H1 (cell line): ENCODE data around the gene RNASE2. TPM values are rescaled to one million over a fixed set of nuclear protein-coding genes. Genes with fewer than 3 reads are reported as not detected.
A peak's percentile ranks its signal among the peaks of the same experiment; 100 is the strongest.

ENCODE experiments used
- CTCF ChIA-PET: fragments of 300-600 bp; sonication (Branson Sonifier 250); formaldehyde crosslinking; loops from one replicate; lab custom pipeline; 2021; ENCODE audit not compliant: partially characterized antibody; lab: Charles Lee
- POLR2A ChIA-PET: fragments of 300-600 bp; sonication (Branson Sonifier 250); formaldehyde crosslinking; loops from one replicate; lab custom pipeline; 2021; ENCODE audit warnings: inconsistent platforms; ENCODE audit not compliant: partially characterized antibody; lab: Charles Lee
- DNase-seq, 2 experiments: peaks; one replicate each; pipeline versions ENCODE4 v3.0.0 to v3.0.0-alpha.2; 2010 to 2022; ENCODE audit warnings: low spot score in 2 of 2, low read depth in 1 of 2, mixed read lengths in 1 of 2
- FAIRE-seq: peaks from 2 replicates; lab custom pipeline; 2011; peaks lifted over from hg19 to GRCh38; lab: Jason Lieb, UNC
- H2AFZ ChIP-seq: 2 replicates; pipeline ENCODE4 v1.8.1; 2012; ENCODE audit warnings: low read length, inconsistent platforms
- H2AK5ac ChIP-seq: 2 replicates; pipeline ENCODE4 v1.6.1; 2013; ENCODE audit warnings: low read depth, low read length
- H2BK120ac ChIP-seq: replicated peaks from 2 replicates; pipeline ENCODE3; 2013; ENCODE audit warnings: low read depth, low read length, inconsistent platforms
- H2BK12ac ChIP-seq: 2 replicates; pipeline ENCODE4 v1.6.1; 2013; ENCODE audit warnings: low read depth, low read length
- H2BK15ac ChIP-seq: 2 replicates; pipeline ENCODE4 v1.6.1; 2013; ENCODE audit warnings: low read length
- H2BK20ac ChIP-seq: 2 replicates; pipeline ENCODE4 v1.6.1; 2013; ENCODE audit warnings: low read length
- H2BK5ac ChIP-seq: 2 replicates; pipeline ENCODE4 v1.6.1; 2013; ENCODE audit warnings: low read depth, low read length
- H3K14ac ChIP-seq: 2 replicates; pipeline ENCODE4 v1.6.1; 2013; ENCODE audit warnings: inconsistent platforms; ENCODE audit not compliant: insufficient read length
- H3K18ac ChIP-seq: 2 replicates; pipeline ENCODE4 v1.6.1; 2013; ENCODE audit warnings: low read length; ENCODE audit errors: extremely low read depth
- H3K23ac ChIP-seq: 2 replicates; pipeline ENCODE4 v1.6.1; 2013; ENCODE audit warnings: inconsistent platforms; ENCODE audit not compliant: insufficient read length
- H3K23me2 ChIP-seq: 2 replicates; pipeline ENCODE4 v1.6.1; 2013; ENCODE audit warnings: low read depth, low read length
- H3K27ac ChIP-seq: 2 replicates; pipeline ENCODE4 v1.6.1; 2011; ENCODE audit warnings: low read depth, low read length, inconsistent platforms
- H3K27me3 ChIP-seq, 4 experiments: replicated peaks in 1 of 4; 1 replicate in 1 of 4; 2 replicates in 3 of 4; pipeline versions ENCODE4 v1.6.1 to v1.8.1; 2011 to 2013; ENCODE audit warnings: low read length in 3 of 4, mild to moderate bottlenecking in 3 of 4, inconsistent platforms in 2 of 4, mixed read lengths in 2 of 4, moderate library complexity in 1 of 4; ENCODE audit not compliant: control insufficient read depth in 3 of 4, insufficient read depth in 3 of 4; ENCODE audit errors: extremely low read depth in 1 of 4
- H3K36me3 ChIP-seq, 4 experiments: 2 replicates each; pipeline versions ENCODE4 v1.6.1 to v1.8.1; 2011 to 2013; ENCODE audit warnings: mild to moderate bottlenecking in 4 of 4, low read length in 3 of 4, moderate library complexity in 2 of 4, control low read depth in 1 of 4, inconsistent platforms in 1 of 4; ENCODE audit not compliant: insufficient read depth in 4 of 4, control insufficient read depth in 2 of 4
- H3K4ac ChIP-seq: replicated peaks from 2 replicates; pipeline ENCODE3; 2013; ENCODE audit warnings: low read length, low read depth, mixed read lengths, inconsistent platforms; ENCODE audit not compliant: insufficient read length
- H3K4me1 ChIP-seq, 4 experiments: replicated peaks in 1 of 4; 1 replicate in 1 of 4; 2 replicates in 3 of 4; pipeline versions ENCODE4 v1.6.1 to v1.8.1; 2011 to 2013; ENCODE audit warnings: low read length in 3 of 4, inconsistent platforms in 2 of 4, mixed read lengths in 1 of 4; ENCODE audit not compliant: insufficient read depth in 4 of 4, control insufficient read depth in 3 of 4
- H3K4me2 ChIP-seq, 2 experiments: 2 replicates each; pipeline versions ENCODE4 v1.6.1 to v1.8.1; 2011 to 2013; ENCODE audit warnings: low read depth in 2 of 2, low read length in 2 of 2, control low read depth in 1 of 2, inconsistent platforms in 1 of 2, mild to moderate bottlenecking in 1 of 2; ENCODE audit not compliant: insufficient read depth in 1 of 2
- H3K4me3 ChIP-seq, 4 experiments: fragments of 200-600, 300-600 bp in 1 of 4; sonication (generic), shearing (Covaris generic), sonication (Bioruptor Twin) in 1 of 4; 2 replicates each; pipeline versions ENCODE4 v1.5.1 to v1.8.1; 2011 to 2016; ENCODE audit warnings: low read length in 4 of 4, low read depth in 3 of 4, control low read depth in 2 of 4, inconsistent platforms in 2 of 4, mild to moderate bottlenecking in 2 of 4, mixed read lengths in 1 of 4, moderate library complexity in 1 of 4; ENCODE audit not compliant: insufficient read depth in 2 of 4; ENCODE audit errors: extremely low read depth in 1 of 4
- H3K56ac ChIP-seq: replicated peaks from 2 replicates; pipeline ENCODE3; 2013; ENCODE audit warnings: low read depth, mild to moderate bottlenecking, mixed read lengths, low read length, inconsistent platforms; ENCODE audit not compliant: insufficient read length
- H3K79me1 ChIP-seq: 2 replicates; pipeline ENCODE4 v1.6.1; 2013; ENCODE audit warnings: low read depth, low read length, control low read depth
- H3K79me2 ChIP-seq, 2 experiments: 2 replicates each; pipeline versions ENCODE4 v1.6.1 to v1.8.1; 2012 to 2013; ENCODE audit warnings: low read length in 2 of 2, mild to moderate bottlenecking in 2 of 2, inconsistent platforms in 1 of 2; ENCODE audit not compliant: insufficient read depth in 2 of 2, control insufficient read depth in 1 of 2
- H3K9ac ChIP-seq, 4 experiments: replicated peaks in 1 of 4; 1 replicate in 1 of 4; 2 replicates in 3 of 4; pipeline versions ENCODE4 v1.6.1 to v1.8.1; 2011 to 2013; ENCODE audit warnings: low read depth in 3 of 4, low read length in 3 of 4, control low read depth in 2 of 4, mild to moderate bottlenecking in 2 of 4, moderate library complexity in 2 of 4, inconsistent platforms in 1 of 4; ENCODE audit errors: extremely low read depth in 1 of 4
- H3K9me3 ChIP-seq, 2 experiments: 2 replicates each; pipeline versions ENCODE4 v1.6.1 to v1.8.1; 2012 to 2013; ENCODE audit warnings: mild to moderate bottlenecking in 2 of 2, moderate library complexity in 2 of 2, control low read depth in 1 of 2, inconsistent platforms in 1 of 2, low read depth in 1 of 2, low read length in 1 of 2, mixed read lengths in 1 of 2; ENCODE audit not compliant: insufficient read depth in 2 of 2
- H4K20me1 ChIP-seq, 2 experiments: replicated peaks in 1 of 2; 2 replicates each; pipeline versions ENCODE3 to v1.8.1; 2011 to 2013; ENCODE audit warnings: inconsistent platforms in 2 of 2, low read length in 2 of 2, mild to moderate bottlenecking in 1 of 2; ENCODE audit not compliant: insufficient read depth in 2 of 2, control insufficient read depth in 1 of 2
- H4K5ac ChIP-seq: 2 replicates; pipeline ENCODE4 v1.6.1; 2013; ENCODE audit warnings: low read length, low read depth, mixed read lengths, inconsistent platforms; ENCODE audit not compliant: insufficient read length
- H4K8ac ChIP-seq: 2 replicates; pipeline ENCODE4 v1.8.0; 2013; ENCODE audit warnings: mild to moderate bottlenecking, moderate library complexity, low read length, inconsistent platforms; ENCODE audit not compliant: insufficient read depth; ENCODE audit errors: extremely low read depth
- H4K91ac ChIP-seq: replicated peaks from 2 replicates; pipeline ENCODE3; 2013; ENCODE audit warnings: low read length, mixed read lengths, inconsistent platforms; ENCODE audit not compliant: insufficient read length
- ASH2L ChIP-seq: fragments of 200-600, 300-600 bp; sonication (generic); IDR thresholded peaks from one replicate; pipeline ENCODE4 v1.7.1; 2017; ENCODE audit warnings: low read length
- CBX5 ChIP-seq: fragments of 300-800, 300-1000 bp; sonication (generic); IDR thresholded peaks from 2 replicates; pipeline ENCODE4 v1.7.1; 2016; ENCODE audit warnings: antibody characterized with exemption, low read length, low read depth
- CBX8 ChIP-seq: fragments of 300-800, 300-1000 bp; sonication (generic); IDR thresholded peaks from 2 replicates; pipeline ENCODE4 v1.7.1; 2016; ENCODE audit warnings: low read depth, low read length, borderline replicate concordance
- CEBPB ChIP-seq: IDR thresholded peaks from 2 replicates; pipeline ENCODE4 v1.6.1; 2012; ENCODE audit warnings: low read depth, low read length
- CHD2 ChIP-seq: IDR thresholded peaks from 2 replicates; pipeline ENCODE4 v1.6.1; 2012; ENCODE audit warnings: low read length, improper control_type of control experiment
- EP300 ChIP-seq, 2 experiments: IDR thresholded peaks; 1 replicate in 1 of 2; 2 replicates in 1 of 2; pipeline ENCODE4 v1.6.1; 2011 to 2012; ENCODE audit warnings: low read depth in 2 of 2, low read length in 2 of 2, mild to moderate bottlenecking in 2 of 2, borderline replicate concordance in 1 of 2, inconsistent platforms in 1 of 2, moderate library complexity in 1 of 2
- HDAC6 ChIP-seq: IDR thresholded peaks from one replicate; pipeline ENCODE4 v1.7.1; 2012; ENCODE audit warnings: low read depth, mild to moderate bottlenecking, inconsistent platforms, low read length, moderate library complexity
- JUN ChIP-seq: IDR thresholded peaks from 2 replicates; pipeline ENCODE4 v1.6.1; 2011; ENCODE audit warnings: low read depth, mild to moderate bottlenecking, improper control_type of control experiment, low read length
- JUND ChIP-seq: IDR thresholded peaks from 2 replicates; pipeline ENCODE4 v1.6.1; 2011; ENCODE audit warnings: mild to moderate bottlenecking, improper control_type of control experiment, low read length
- PHF8 ChIP-seq: fragments of 200-600 bp; sonication (generic); conservative IDR thresholded peaks from 2 replicates; pipeline ENCODE4 v1.7.1; 2012; ENCODE audit warnings: low read depth, mild to moderate bottlenecking, inconsistent platforms, low read length, moderate library complexity
- RFX5 ChIP-seq: IDR thresholded peaks from 2 replicates; pipeline ENCODE4 v1.6.1; 2011; ENCODE audit warnings: low read depth, low read length, improper control_type of control experiment, borderline replicate concordance
- SIN3A ChIP-seq, 2 experiments: IDR thresholded peaks in 1 of 2; conservative IDR thresholded peaks in 1 of 2; 2 replicates each; pipeline ENCODE4 v1.6.1; 2011 to 2012; ENCODE audit warnings: low read length in 2 of 2, improper control_type of control experiment in 1 of 2, low read depth in 1 of 2, mild to moderate bottlenecking in 1 of 2
- TCF12 ChIP-seq: IDR thresholded peaks from 2 replicates; pipeline ENCODE4 v1.6.1; 2011; ENCODE audit warnings: low read depth, mild to moderate bottlenecking, low read length
- WGBS, 2 experiments: shearing (Covaris generic) in 1 of 2; methylation state at CpG; one replicate each; pipeline versions ENCODE4 v1.1.6 to v1.1.7; 2013 to 2015; ENCODE audit warnings: low lambda C conversion rate in 2 of 2, mixed read lengths in 2 of 2, inconsistent platforms in 1 of 2, low coverage in 1 of 2, missing lambda C conversion rate in 1 of 2; ENCODE audit not compliant: insufficient replicate concordance in 2 of 2, insufficient coverage in 1 of 2, insufficient read length in 1 of 2; ENCODE audit errors: extremely low coverage in 1 of 2, missing lambda C conversion rate in 1 of 2; 5-methylcytosine and 5-hydroxymethylcytosine counted together
- polyA plus RNA-seq, 7 experiments: library from polyadenylated mRNA; depleted of rRNA in 3 of 7; stranded (reverse) in 5 of 7; unstranded in 2 of 7; fragments of >200 nt in 5 of 7; fragments of 200-250 nt in 2 of 7; gene quantifications; 1 replicate in 5 of 7; 2 replicates in 1 of 7; 4 replicates in 1 of 7; pipeline versions ENCODE4 v1.2.1 to v1.2.3, GENCODE V29; 2011 to 2013; ENCODE audit warnings: missing spikeins in 2 of 7, mixed read lengths in 2 of 7
- total RNA-seq: library from RNA; stranded (reverse); fragmentation: NEBNext Ultra II Directional; extraction: Animal tissue kit (Norgen Biotek cat#: 25700); gene quantifications from 2 replicates; pipeline ENCODE4 v1.2.1, GENCODE V29; 2021
- TF ChIP-seq, protein P1 (sequence below): IDR thresholded peaks from 2 replicates; pipeline ENCODE4 v1.6.1; 2011; ENCODE audit warnings: low read depth, mild to moderate bottlenecking, low read length; ENCODE audit not compliant: insufficient read depth

RNASE2 gene
- total and polyA plus RNA-seq, 2 of the 8 experiments (the other 6 are each of a cell fraction or from before 2014, with no cell fraction given), result not detected

DNA sequence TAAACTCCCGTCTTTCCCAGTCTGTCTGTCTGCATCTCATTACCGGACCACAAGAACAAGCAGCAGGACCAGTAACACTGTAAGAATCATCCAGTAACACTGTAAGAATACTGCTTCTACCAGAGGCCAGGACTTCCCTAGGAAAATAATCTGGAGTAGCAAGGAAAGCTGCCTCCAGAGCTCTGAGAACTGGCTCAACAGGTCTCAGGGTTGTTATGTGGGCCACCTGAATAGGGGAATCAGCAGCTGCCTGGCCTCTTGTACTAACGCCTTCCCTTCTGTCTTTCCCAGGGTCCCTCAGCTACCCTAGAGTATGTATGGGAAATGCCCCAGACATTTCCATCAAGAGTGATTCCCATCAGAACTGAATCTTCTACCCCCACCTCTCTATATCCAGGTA is 42.9 kb downstream of the RNASE2 start:
- POLR2A ChIA-PET, result interaction anchor here (0.6 to 1.8 kb wide), 9 partner anchors 10 to 465 kb away, joined by 3 to 5 read pairs (median 4); no protein-coding TSS in a partner anchor
- no peak for FAIRE-seq
- H3K27me3 ChIP-seq, result no peaks in the 10 kb centered on the region
- TF ChIP-seq JUN (no peak), CEBPB (no peak), RFX5 (no peak), PHF8 (no peak), CBX8 (no peak), EP300 (IDR thresholded peaks at IDR 0.05; ENCODE audit: borderline replicate concordance in 1 of 2, low read depth in 2 of 2, low read length in 2 of 2) (no peak), CBX5 (no peak), SIN3A (conservative IDR thresholded peaks at IDR 0.05 in 1 of 2, IDR thresholded peaks at IDR 0.05 in 1 of 2; ENCODE audit: low read depth in 1 of 2, low read length in 2 of 2) (no peak), JUND (no peak), ASH2L (no peak), HDAC6 (no peak), CHD2 (no peak), TCF12 (no peak)
- TF ChIP-seq, protein P1, sequence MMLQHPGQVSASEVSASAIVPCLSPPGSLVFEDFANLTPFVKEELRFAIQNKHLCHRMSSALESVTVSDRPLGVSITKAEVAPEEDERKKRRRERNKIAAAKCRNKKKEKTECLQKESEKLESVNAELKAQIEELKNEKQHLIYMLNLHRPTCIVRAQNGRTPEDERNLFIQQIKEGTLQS, result no peak

More for the DNA sequence above, 42.9 kb downstream of the RNASE2 start:
- no peak overlapping the region for H3K56ac ChIP-seq
- H2BK12ac ChIP-seq, result no peak overlapping the region
- H3K9ac ChIP-seq, result no peak overlapping the region
- no peak overlapping the region for H3K4ac ChIP-seq
- peaks cover 2 to 6% (median 5%) of the 10 kb centered on the region in 4 experiments; a peak in 5 of 7 replicates for H3K4me1 ChIP-seq
- H3K79me2 ChIP-seq, result no peaks in the 10 kb centered on the region
- H3K14ac ChIP-seq, result no peak overlapping the region
- no peak overlapping the region for H3K23ac ChIP-seq
- no peak overlapping the region for H3K18ac ChIP-seq
- peaks cover 19 to 37% (median 28%) of the 10 kb centered on the region in 4 experiments for H3K36me3 ChIP-seq
- CTCF ChIA-PET, result interaction anchor here (0.7 to 10.6 kb wide), 18 partner anchors 8 to 307 kb away, joined by 3 to 117 read pairs (median 4); no protein-coding TSS in a partner anchor
- no peaks in the 10 kb centered on the region for H3K9me3 ChIP-seq
- no peak for DNase-seq
- H2AK5ac ChIP-seq, result no peak overlapping the region
- H3K4me3 ChIP-seq, result no peak overlapping the region
- H2BK5ac ChIP-seq, result no peak overlapping the region
- WGBS, 2 experiments, result 91% methylated on average over 3 of the region's 3 CpGs; no CpG with 5 or more reads in 1 of the 2 experiments
- no peak overlapping the region for H3K27ac ChIP-seq
- H3K4me2 ChIP-seq, result 0 out of 4 replicates have a peak overlapping the region, but pooled peaks of 1 of the 2 experiments have one; percentile 3
- peaks cover 0 to 2% of the 10 kb centered on the region in 2 experiments for H4K20me1 ChIP-seq
- no peak overlapping the region for H4K91ac ChIP-seq
- H2BK20ac ChIP-seq, result no peak overlapping the region
- no peaks in the 10 kb centered on the region; the same call in 1 of the 2 replicates for H3K23me2 ChIP-seq
- no peak overlapping the region for H2AFZ ChIP-seq
- no peak overlapping the region for H4K8ac ChIP-seq
- no peaks in the 10 kb centered on the region for H3K79me1 ChIP-seq
- no peak overlapping the region for H2BK15ac ChIP-seq
- H4K5ac ChIP-seq, result no peak overlapping the region
- H2BK120ac ChIP-seq, result no peak overlapping the region
